ENCODE data around the gene ITGA8. TPM values are rescaled to one million over a fixed set of nuclear protein-coding genes. Genes with fewer than 3 reads are reported as not detected.

The ITGA8 gene
- total RNA-seq, 2 experiments from 2014 or later, result not detected

- Mint-ChIP-seq H3K27ac (no peak overlapping the region), H3K4me3 (no peak overlapping the region), H3K4me1 (no peaks in the 10 kb centered on the region), H3K27me3 (no peaks in the 10 kb centered on the region), H3K9me3 (no peaks in the 10 kb centered on the region), H3K36me3 (ENCODE audit: low read depth) (no peaks in the 10 kb centered on the region)
- ChIA-PET CTCF (no interaction called here), POLR2A (no interaction called here)
- no peak for DNase-seq
These were observed 16.4 kb downstream of the ITGA8 start for GRCh38 chr10:15703151-15703880.

- POLR2A ChIA-PET, result no interaction called here
- no peak overlapping the region for H3K4me3 Mint-ChIP-seq
- H3K4me1 Mint-ChIP-seq, result no peaks in the 10 kb centered on the region
- DNase-seq, result no peak
- CTCF ChIA-PET, result no interaction called here
- no peaks in the 10 kb centered on the region for H3K36me3 Mint-ChIP-seq (ENCODE audit: low read depth)
- no peak overlapping the region for H3K27ac Mint-ChIP-seq
- no peaks in the 10 kb centered on the region for H3K9me3 Mint-ChIP-seq
- H3K27me3 Mint-ChIP-seq, result peaks cover 5% of the 10 kb centered on the region
These were observed 19.5 kb downstream of the ITGA8 start for GRCh38 chr10:15700078-15700674.

- Mint-ChIP-seq H3K27ac (no peak overlapping the region), H3K4me1 (no peaks in the 10 kb centered on the region), H3K4me3 (no peak overlapping the region), H3K9me3 (no peaks in the 10 kb centered on the region), H3K36me3 (ENCODE audit: low read depth) (no peaks in the 10 kb centered on the region), H3K27me3 (peaks cover 12% of the 10 kb centered on the region)
- ChIA-PET CTCF (no interaction called here), POLR2A (no interaction called here)
- no peak for DNase-seq
These were observed 23.9 kb downstream of the ITGA8 start for GRCh38 chr10:15695852-15696251.

- H3K27ac Mint-ChIP-seq, result no peak overlapping the region
- DNase-seq, result no peak
- H3K4me1 Mint-ChIP-seq, result no peaks in the 10 kb centered on the region
- ChIA-PET POLR2A (no interaction called here), CTCF (no interaction called here)
- H3K9me3 Mint-ChIP-seq, result no peaks in the 10 kb centered on the region
- H3K27me3 Mint-ChIP-seq, result peaks cover 22% of the 10 kb centered on the region
- H3K4me3 Mint-ChIP-seq, result no peak overlapping the region
- no peaks in the 10 kb centered on the region for H3K36me3 Mint-ChIP-seq (ENCODE audit: low read depth)
These were observed 29.7 kb downstream of the ITGA8 start for GRCh38 chr10:15690031-15690430.

GRCh38 chr10:15684768-15685167 lies 35.0 kb downstream of the ITGA8 start:
- POLR2A ChIA-PET, result no interaction called here
- H3K4me3 Mint-ChIP-seq, result no peak overlapping the region

GRCh38 chr10:15681076-15681475 lies 38.6 kb downstream of the ITGA8 start:
- Mint-ChIP-seq H3K27me3 (peaks cover 31% of the 10 kb centered on the region), H3K4me3 (no peak overlapping the region), H3K36me3 (ENCODE audit: low read depth) (no peaks in the 10 kb centered on the region), H3K27ac (no peak overlapping the region), H3K9me3 (no peaks in the 10 kb centered on the region), H3K4me1 (no peaks in the 10 kb centered on the region)
- DNase-seq, result no peak
- CTCF ChIA-PET, result no interaction called here
- POLR2A ChIA-PET, result no interaction called here

More at GRCh38 chr10:15684768-15685167, 35.0 kb downstream of the ITGA8 start:
- CTCF ChIA-PET, result no interaction called here
- Mint-ChIP-seq H3K27ac (no peak overlapping the region), H3K4me1 (no peaks in the 10 kb centered on the region), H3K9me3 (no peaks in the 10 kb centered on the region), H3K27me3 (peaks cover 36% of the 10 kb centered on the region), H3K36me3 (ENCODE audit: low read depth) (no peaks in the 10 kb centered on the region)
- no peak for DNase-seq

- no peaks in the 10 kb centered on the region for H3K4me1 Mint-ChIP-seq
- no peaks in the 10 kb centered on the region for H3K36me3 Mint-ChIP-seq (ENCODE audit: low read depth)
- peaks cover 20% of the 10 kb centered on the region for H3K27me3 Mint-ChIP-seq
- DNase-seq, result no peak
- ChIA-PET POLR2A (no interaction called here), CTCF (no interaction called here)
- no peaks in the 10 kb centered on the region for H3K9me3 Mint-ChIP-seq
- no peak overlapping the region for H3K4me3 Mint-ChIP-seq
- no peak overlapping the region for H3K27ac Mint-ChIP-seq
These were observed 40.9 kb downstream of the ITGA8 start for GRCh38 chr10:15678851-15679250.

GRCh38 chr10:15672469-15672868 lies 47.3 kb downstream of the ITGA8 start:
- Mint-ChIP-seq H3K36me3 (ENCODE audit: low read depth) (no peaks in the 10 kb centered on the region), H3K27me3 (peaks cover 6% of the 10 kb centered on the region), H3K27ac (no peak overlapping the region), H3K9me3 (no peaks in the 10 kb centered on the region), H3K4me1 (no peaks in the 10 kb centered on the region), H3K4me3 (no peak overlapping the region)
- no peak for DNase-seq
- ChIA-PET POLR2A (no interaction called here), CTCF (interaction anchor here (0.7 kb wide), 1 partner anchor 71 kb away, joined by 3 read pairs; no protein-coding TSS in a partner anchor)

- Mint-ChIP-seq H3K27me3 (peaks cover 2% of the 10 kb centered on the region), H3K36me3 (ENCODE audit: low read depth) (no peaks in the 10 kb centered on the region), H3K4me3 (no peak overlapping the region), H3K4me1 (no peaks in the 10 kb centered on the region), H3K27ac (no peak overlapping the region), H3K9me3 (no peaks in the 10 kb centered on the region)
- CTCF ChIA-PET, result no interaction called here
- POLR2A ChIA-PET, result no interaction called here
- DNase-seq, result no peak
These were observed 48.8 kb downstream of the ITGA8 start for GRCh38 chr10:15670880-15671279.

- Mint-ChIP-seq H3K27ac (no peak overlapping the region), H3K4me3 (no peak overlapping the region), H3K9me3 (no peaks in the 10 kb centered on the region), H3K27me3 (no peaks in the 10 kb centered on the region), H3K36me3 (ENCODE audit: low read depth) (no peaks in the 10 kb centered on the region), H3K4me1 (no peaks in the 10 kb centered on the region)
- ChIA-PET CTCF (no interaction called here), POLR2A (no interaction called here)
- no peak for DNase-seq
These were observed 58.1 kb downstream of the ITGA8 start for GRCh38 chr10:15661574-15661973.

- no peaks in the 10 kb centered on the region for H3K27me3 Mint-ChIP-seq
- ChIA-PET CTCF (no interaction called here), POLR2A (no interaction called here)
- no peak overlapping the region for H3K27ac Mint-ChIP-seq
- no peaks in the 10 kb centered on the region for H3K36me3 Mint-ChIP-seq (ENCODE audit: low read depth)
- no peaks in the 10 kb centered on the region for H3K9me3 Mint-ChIP-seq
- no peak overlapping the region for H3K4me3 Mint-ChIP-seq
- DNase-seq, result no peak
- no peaks in the 10 kb centered on the region for H3K4me1 Mint-ChIP-seq
These were observed 58.7 kb downstream of the ITGA8 start for GRCh38 chr10:15660990-15661389.

- CTCF ChIA-PET, result no interaction called here
- Mint-ChIP-seq H3K4me3 (no peak overlapping the region), H3K36me3 (ENCODE audit: low read depth) (no peaks in the 10 kb centered on the region), H3K27ac (no peak overlapping the region), H3K9me3 (no peaks in the 10 kb centered on the region), H3K27me3 (no peaks in the 10 kb centered on the region), H3K4me1 (no peaks in the 10 kb centered on the region)
- POLR2A ChIA-PET, result no interaction called here
- DNase-seq, result no peak
These were observed 61.5 kb downstream of the ITGA8 start for GRCh38 chr10:15658069-15658702.

GRCh38 chr10:15652757-15653156 lies 67.0 kb downstream of the ITGA8 start:
- no peak for DNase-seq
- Mint-ChIP-seq H3K36me3 (ENCODE audit: low read depth) (no peaks in the 10 kb centered on the region), H3K9me3 (no peaks in the 10 kb centered on the region), H3K4me1 (no peaks in the 10 kb centered on the region), H3K4me3 (no peak overlapping the region), H3K27me3 (no peaks in the 10 kb centered on the region), H3K27ac (no peak overlapping the region)
- CTCF ChIA-PET, result no interaction called here
- POLR2A ChIA-PET, result interaction anchor here (0.6 kb wide), 1 partner anchor 135 kb away, joined by 3 read pairs; no protein-coding TSS in a partner anchor
